ENCODE measurements around the gene RFPL4AL1.

GRCh38 chr19:55753401-55753800, 15.5 kb upstream of the RFPL4AL1 start:
- TF ChIP-seq CTCF (IDR thresholded peaks at IDR 0.05) (no peak), POLR2A (IDR thresholded peaks at IDR 0.05) (no peak), POLR2AphosphoS5 (IDR thresholded peaks at IDR 0.05) (no peak)

Data from gastroesophageal sphincter (tissue), 3 donors.